HL-60/S4 treated with retinoic acid at 250 ng/mL for 4 days and 3 days (cell line): ENCODE results near the gene PTPN1.
"Not testable (repeated sequence)": the region's sequence is repeated elsewhere in the genome, so short reads cannot be mapped to it uniquely, and the experiment has no call there.

Source experiments
- in situ Hi-C: fragments of 300-500 bp; cut with MboI; formaldehyde crosslinking; loops from 2 replicates; pipeline ENCODE4 v1.7.0; 2022; ENCODE audit warnings: low sequenced_read_pairs

Gene PTPN1

GRCh38 chr20:50587291-50587961, 77.2 kb downstream of the PTPN1 start:
- in situ Hi-C loops: no loop called here

GRCh38 chr20:50588034-50588736, 78.0 kb downstream of the PTPN1 start:
- in situ Hi-C loops: no loop called here

- in situ Hi-C loops: no loop called here
These were observed 79.6 kb downstream of the PTPN1 start for GRCh38 chr20:50589548-50590347.

- in situ Hi-C loops: no loop called here
These were observed 80.1 kb downstream of the PTPN1 start for GRCh38 chr20:50590348-50590664.

- in situ Hi-C loops: no loop called here
These were observed 81.2 kb downstream of the PTPN1 start for GRCh38 chr20:50591233-50591852.

DNA sequence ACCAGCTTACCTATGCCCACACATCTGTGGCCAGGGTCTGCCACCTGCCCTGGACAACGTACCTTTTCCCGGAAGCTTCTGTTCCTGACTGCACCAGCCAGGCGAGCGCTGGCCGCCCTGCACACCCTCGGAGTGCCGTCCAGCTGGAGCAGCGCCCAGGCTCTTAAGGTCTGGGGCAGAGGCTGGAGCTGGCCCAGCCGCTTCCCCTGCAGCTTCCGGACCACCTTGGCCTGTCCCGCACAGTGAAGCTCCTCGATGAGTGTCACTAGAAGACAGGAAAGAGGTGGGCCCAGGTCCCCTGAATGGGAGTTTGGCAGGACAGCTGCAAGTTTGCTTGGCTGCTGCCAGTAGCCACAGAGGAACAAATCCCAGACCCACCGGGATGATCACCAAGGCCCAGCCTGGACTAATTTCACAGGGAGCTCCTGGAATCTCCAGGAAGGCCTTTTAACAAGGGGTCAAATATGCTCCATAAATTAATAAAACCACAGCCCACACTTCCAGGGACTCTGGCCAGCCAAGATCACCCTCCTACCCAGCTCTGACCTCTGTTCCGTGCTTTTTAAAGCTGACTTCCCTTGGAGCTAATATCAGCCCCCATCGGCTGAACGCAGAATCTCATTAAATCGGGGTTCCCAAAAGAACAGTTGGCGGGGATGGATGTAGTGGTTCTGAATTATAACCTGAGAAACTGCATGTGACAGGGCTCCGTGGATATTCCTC, 82.3 kb downstream of the PTPN1 start:
- in situ Hi-C loops: no loop called here

- in situ Hi-C loops: no loop called here
These were observed 82.8 kb downstream of the PTPN1 start for GRCh38 chr20:50593005-50593335.

- in situ Hi-C loops: no loop called here
These were observed 84.0 kb downstream of the PTPN1 start for GRCh38 chr20:50594231-50594590.

DNA sequence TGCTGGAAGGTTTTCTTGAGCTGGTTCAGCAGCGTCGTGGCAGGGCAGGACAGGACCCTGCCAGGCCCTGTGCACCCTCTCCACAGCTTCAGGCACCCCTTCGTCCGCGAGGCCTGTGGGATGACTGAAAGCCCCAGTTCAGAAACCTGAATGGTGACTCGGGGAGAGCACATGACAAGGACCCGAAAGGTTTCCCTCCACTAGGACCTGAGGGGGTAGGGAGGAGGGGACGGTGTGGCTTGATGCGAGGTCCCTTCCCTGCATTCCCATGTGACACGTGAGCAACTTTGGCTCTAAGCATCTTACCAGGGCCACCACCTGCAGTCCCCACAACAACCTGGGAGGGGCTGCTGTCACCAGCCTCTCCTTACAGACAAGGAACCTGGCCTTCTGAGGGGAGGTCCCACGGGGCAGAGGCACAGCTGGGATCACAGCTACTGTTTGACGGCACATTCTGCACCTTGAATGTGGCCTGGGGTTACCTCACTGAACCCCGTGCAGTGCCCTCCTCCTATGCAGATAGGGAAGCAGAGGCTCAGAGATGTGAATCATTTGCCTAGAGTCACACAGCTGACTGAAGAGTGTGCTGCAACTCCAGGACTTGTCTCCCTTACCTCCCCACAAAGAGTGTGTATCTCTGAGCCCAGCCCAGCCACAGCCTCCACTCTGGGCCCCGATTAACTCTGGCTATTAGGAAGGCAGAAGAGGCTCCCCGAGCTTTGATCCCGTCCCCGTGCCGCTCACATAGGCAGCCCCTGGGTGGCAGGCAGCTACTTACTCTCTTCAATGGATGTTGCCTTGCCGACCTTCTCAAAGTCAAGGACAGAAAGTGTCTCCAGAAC, 84.6 kb downstream of the PTPN1 start:
- in situ Hi-C loops: no loop called here

- in situ Hi-C loops: no loop called here
These were observed 85.3 kb downstream of the PTPN1 start for GRCh38 chr20:50595433-50595895.

DNA sequence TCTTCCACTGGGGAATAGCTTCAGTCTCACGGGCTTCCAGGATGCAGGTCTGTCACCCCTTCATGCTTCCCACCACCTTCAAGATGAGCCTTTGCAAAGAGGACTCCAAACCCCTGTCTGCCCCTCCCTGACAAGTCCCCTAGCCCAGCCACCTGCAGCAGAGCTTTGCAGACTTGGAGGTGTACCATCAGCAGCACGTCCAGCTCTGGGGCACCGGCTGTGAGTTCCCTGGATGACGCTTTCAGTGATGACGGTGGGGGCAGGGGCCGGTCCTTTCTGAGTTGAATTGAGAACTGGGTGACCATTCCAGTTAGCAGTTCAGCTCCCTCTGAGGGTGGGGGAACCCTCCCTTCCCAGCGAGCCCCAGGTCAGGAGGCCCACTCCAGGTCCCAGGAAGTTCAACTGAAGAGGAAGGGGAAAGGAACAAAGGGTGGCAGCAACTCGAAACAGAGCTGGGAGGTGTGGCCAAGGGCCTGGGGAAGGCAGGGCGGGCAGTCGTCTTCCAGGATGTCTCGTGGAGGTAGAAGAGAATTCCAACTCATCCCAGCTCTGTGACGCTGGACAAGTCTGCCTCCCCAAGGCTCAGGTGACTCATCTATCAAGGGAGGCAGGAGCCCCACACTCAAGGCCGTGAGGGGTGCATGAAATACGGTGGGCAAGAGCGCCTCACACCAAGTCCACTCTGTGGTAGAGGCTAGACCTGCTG, 86.0 kb downstream of the PTPN1 start:
- in situ Hi-C loops: no loop called here

DNA sequence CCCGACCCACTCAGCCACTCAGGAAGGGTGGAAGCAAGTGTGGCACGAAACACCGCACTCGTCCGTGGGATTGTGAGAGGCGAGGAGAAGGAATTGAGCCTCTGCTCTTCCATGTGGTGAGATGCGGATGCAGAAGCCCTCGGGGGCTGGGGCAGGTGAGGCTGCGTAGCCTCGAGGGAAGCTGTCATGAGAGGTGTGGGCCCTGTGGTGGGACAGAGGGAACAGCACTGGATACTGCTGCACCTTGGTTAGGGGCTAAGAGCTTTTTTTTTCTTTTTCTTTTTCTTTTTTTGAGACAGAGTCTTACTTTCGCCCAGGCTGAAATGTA, 86.5 kb downstream of the PTPN1 start:
- in situ Hi-C loops: no loop called here

- in situ Hi-C loops: no loop called here
These were observed 87.3 kb downstream of the PTPN1 start for GRCh38 chr20:50597406-50597969.

- in situ Hi-C loops: no loop called here
These were observed 87.9 kb downstream of the PTPN1 start for GRCh38 chr20:50598074-50598473.

DNA sequence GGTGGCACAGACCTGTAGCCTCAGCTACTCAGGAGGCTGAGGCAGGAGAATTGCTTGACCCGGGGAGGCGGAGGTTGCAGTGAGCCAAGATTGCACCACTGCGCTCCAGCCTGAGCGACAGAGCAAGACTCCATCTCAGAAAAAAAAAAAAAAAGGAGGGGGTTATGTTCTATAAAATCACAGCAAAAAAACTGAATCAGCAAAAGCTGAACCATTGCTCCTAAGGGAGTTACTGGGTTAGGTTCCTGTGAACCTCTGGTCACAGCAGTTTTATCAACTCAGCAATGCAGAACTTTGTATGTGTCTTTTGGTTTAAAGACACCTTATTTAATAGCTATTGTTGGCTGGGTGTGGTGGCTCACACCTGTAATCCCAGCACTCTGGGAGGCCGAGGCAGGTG, 88.6 kb downstream of the PTPN1 start:
- in situ Hi-C loops: not testable (repeated sequence)

- in situ Hi-C loops: no loop called here
These were observed 90.2 kb downstream of the PTPN1 start for GRCh38 chr20:50600281-50600895.

DNA sequence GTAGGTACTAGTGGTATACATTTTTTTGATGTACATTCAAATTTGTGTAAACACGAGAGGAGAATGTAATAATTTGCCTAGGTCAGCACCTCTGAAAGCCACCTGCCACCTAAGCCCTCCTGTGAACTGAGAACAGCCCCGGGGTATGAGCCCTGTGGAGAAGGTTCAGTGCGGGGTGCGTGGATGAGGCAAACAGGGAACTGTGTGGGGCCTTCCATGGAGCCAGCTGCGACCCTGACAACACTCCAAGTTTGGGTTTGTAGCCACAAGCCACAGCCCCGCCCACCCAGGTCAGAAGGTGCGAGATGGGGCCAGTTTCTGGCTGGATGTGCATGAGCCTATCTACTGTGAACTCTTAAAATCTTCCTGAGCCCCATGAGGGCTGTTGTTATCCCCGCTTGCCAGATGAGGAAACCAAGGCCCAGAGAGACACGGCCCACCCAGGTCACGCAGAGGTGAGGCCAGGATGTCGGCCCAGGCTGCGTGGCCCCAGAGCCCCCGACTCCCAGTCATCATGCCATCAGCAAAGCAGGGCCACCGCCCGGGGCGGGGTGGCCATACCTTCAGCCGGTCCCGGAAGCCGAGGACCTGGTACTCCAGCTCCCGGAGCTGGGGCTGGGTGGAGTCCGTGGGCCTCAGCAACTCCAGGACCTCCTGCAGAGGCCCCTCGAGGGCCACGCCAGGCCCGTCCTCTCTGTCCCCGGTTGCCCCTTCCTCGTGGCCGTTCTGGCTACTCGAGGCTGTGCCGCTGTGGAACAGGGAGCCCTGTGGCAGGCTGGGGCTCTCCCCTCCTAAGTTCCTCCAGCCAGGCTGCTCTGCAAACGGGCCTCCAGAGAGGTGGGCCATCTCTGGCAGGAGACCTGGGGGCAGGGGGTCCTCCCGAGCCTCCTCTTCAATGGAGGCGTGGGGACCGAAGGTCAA, 91.6 kb downstream of the PTPN1 start:
- in situ Hi-C loops: no loop called here
